Measurements from ENCODE around the gene ONECUT2. TPM values are rescaled to one million over a fixed set of nuclear protein-coding genes. Genes with fewer than 3 reads are reported as not detected.
A peak's percentile ranks its signal among the peaks of the same experiment; 100 is the strongest.

The ONECUT2 gene
- total RNA-seq, 1 donor from 2014 or later, result 0.41 TPM

DNA sequence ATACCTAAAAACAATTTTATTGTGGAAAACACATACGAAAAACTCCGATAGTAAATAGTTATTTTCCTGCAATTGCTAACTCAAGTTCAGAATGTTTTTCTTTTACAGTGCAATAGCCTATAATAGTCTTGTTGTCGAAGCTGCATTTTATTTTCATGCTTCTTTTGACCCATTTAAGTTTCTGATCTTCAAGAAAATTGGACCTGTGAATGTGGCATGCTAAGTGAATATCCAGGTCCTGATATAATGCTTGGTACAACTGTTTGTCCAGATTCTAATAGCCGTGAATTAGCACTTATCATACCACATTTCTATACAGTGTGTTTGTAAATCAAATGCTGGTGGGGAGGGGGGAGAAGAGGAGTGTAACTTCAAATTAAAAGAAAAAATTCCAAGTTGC lies 3.0 kb upstream of the ONECUT2 start:
- Histone ChIP-seq H3K36me3 (no peaks in the 10 kb centered on the region), H3K4me1 (peaks cover 56% of the 10 kb centered on the region), H3K9me3 (replicated peaks) (peaks cover 7% of the 10 kb centered on the region), H3K4me3 (no peak overlapping the region), H3K27ac (replicated peaks) (no peak overlapping the region), H3K27me3 (ENCODE audit: low read depth) (peaks cover 97% of the 10 kb centered on the region)
- no peak for TF ChIP-seq CTCF (IDR thresholded peaks at IDR 0.05; ENCODE audit: borderline replicate concordance)
- intact Hi-C loops (cut with micrococcal nuclease), result no loop called here
- DNase-seq, result no peak

GRCh38 chr18:57432751-57433400 lies 2.3 kb upstream of the ONECUT2 start:
- H3K9me3 ChIP-seq (replicated peaks), result peaks cover 7% of the 10 kb centered on the region
- no peak overlapping the region for H3K4me3 ChIP-seq
- peaks cover 56% of the 10 kb centered on the region for H3K4me1 ChIP-seq
- intact Hi-C loops (cut with micrococcal nuclease), result no loop called here
- no peak overlapping the region for H3K27ac ChIP-seq (replicated peaks)
- no peaks in the 10 kb centered on the region for H3K36me3 ChIP-seq
- peaks cover 97% of the 10 kb centered on the region for H3K27me3 ChIP-seq (ENCODE audit: low read depth)
- no peak for DNase-seq
- TF ChIP-seq CTCF (IDR thresholded peaks at IDR 0.05; ENCODE audit: borderline replicate concordance), result no peak

- H3K9me3 ChIP-seq (replicated peaks), result peaks cover 5% of the 10 kb centered on the region
- H3K36me3 ChIP-seq, result no peaks in the 10 kb centered on the region
- peaks cover 56% of the 10 kb centered on the region for H3K4me1 ChIP-seq
- H3K27me3 ChIP-seq (ENCODE audit: low read depth), result peaks cover 97% of the 10 kb centered on the region
- H3K4me3 ChIP-seq, result peak overlapping the region; percentile 69
- TF ChIP-seq CTCF (IDR thresholded peaks at IDR 0.05; ENCODE audit: borderline replicate concordance), result no peak
- DNase-seq, result no peak
- intact Hi-C loops (cut with micrococcal nuclease), result no loop called here
- H3K27ac ChIP-seq (replicated peaks), result no peak overlapping the region
Observed at GRCh38 chr18:57433482-57433881, 1.7 kb upstream of the ONECUT2 start.

DNA sequence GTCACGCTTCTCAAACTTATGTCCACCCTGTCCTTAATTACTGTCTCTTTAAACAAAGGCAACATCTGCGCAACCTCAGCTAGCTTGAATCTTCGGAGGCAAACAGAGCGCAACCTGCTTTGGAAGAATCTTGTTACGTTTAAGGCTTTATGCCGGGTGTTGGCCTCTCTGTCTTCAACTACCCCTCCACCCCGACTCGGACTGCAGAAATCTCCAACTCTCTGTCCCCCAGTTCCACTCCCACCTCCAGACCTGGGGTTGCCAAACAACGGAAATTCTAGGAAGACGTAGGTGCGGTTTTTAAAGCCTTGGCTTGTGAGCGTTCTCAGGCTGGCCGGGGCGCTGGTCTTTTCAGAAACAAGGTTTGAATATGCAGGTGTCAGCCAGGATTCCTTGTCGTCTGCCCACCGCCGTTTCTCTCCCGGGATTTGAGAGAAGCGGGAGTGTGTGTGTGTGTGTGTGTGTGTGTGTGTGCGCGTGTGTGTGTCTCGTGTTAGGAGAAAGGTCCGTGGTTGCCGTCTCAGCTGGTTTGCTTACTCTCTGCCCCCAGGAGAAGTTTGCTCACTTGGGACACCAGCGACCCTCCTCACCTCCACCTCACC lies 1.1 kb upstream of the ONECUT2 start:
- H3K27me3 ChIP-seq (ENCODE audit: low read depth), result peaks cover 97% of the 10 kb centered on the region
- H3K36me3 ChIP-seq, result no peaks in the 10 kb centered on the region
- no peak for TF ChIP-seq CTCF (IDR thresholded peaks at IDR 0.05; ENCODE audit: borderline replicate concordance)
- no peak overlapping the region for H3K27ac ChIP-seq (replicated peaks)
- H3K9me3 ChIP-seq (replicated peaks), result no peaks in the 10 kb centered on the region
- no peak for DNase-seq
- intact Hi-C loops (cut with micrococcal nuclease), result no loop called here
- H3K4me3 ChIP-seq, result peak overlapping the region; percentile 69
- peaks cover 56% of the 10 kb centered on the region for H3K4me1 ChIP-seq

DNA sequence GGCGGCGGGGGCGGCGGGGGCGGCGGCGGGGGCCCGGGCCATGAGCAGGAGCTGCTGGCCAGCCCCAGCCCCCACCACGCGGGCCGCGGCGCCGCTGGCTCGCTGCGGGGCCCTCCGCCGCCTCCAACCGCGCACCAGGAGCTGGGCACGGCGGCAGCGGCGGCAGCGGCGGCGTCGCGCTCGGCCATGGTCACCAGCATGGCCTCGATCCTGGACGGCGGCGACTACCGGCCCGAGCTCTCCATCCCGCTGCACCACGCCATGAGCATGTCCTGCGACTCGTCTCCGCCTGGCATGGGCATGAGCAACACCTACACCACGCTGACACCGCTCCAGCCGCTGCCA lies 644 bp downstream of the ONECUT2 start:
- H3K4me3 ChIP-seq, result peak overlapping the region; percentile 39

More for the DNA sequence above, 644 bp downstream of the ONECUT2 start:
- TF ChIP-seq CTCF (IDR thresholded peaks at IDR 0.05; ENCODE audit: borderline replicate concordance), result no peak
- H3K9me3 ChIP-seq (replicated peaks), result no peaks in the 10 kb centered on the region
- no peak overlapping the region for H3K27ac ChIP-seq (replicated peaks)
- DNase-seq, result no peak
- H3K27me3 ChIP-seq (ENCODE audit: low read depth), result peaks cover 97% of the 10 kb centered on the region
- H3K4me1 ChIP-seq, result peaks cover 68% of the 10 kb centered on the region
- no peaks in the 10 kb centered on the region for H3K36me3 ChIP-seq
- intact Hi-C loops (cut with micrococcal nuclease), result no loop called here

Data from left ventricle myocardium inferior (tissue), 1 donor.